ENCODE data around the gene SOSTDC1.

SOSTDC1 gene

GRCh38 chr7:16421333-16422102 is 44.0 kb downstream of the SOSTDC1 start, which contains the start of gene CRPPA:
Gene CRPPA, minus strand, starts transcription at chr7:16421538. Its CDS starts 216 bp downstream, at chr7:16421322.
- FAIRE-seq (no peak), DNase-seq (ENCODE audit: extremely low spot score, insufficient read length, low read depth) (no peak)

GRCh38 chr7:16420649-16421332 is 44.7 kb downstream of the SOSTDC1 start:
- FAIRE-seq (peak; percentile 88), DNase-seq (ENCODE audit: extremely low spot score, insufficient read length, low read depth) (peak; percentile 57)

GRCh38 chr7:16420329-16420648 is 45.2 kb downstream of the SOSTDC1 start:
- FAIRE-seq, result no peak
- DNase-seq (ENCODE audit: extremely low spot score, insufficient read length, low read depth), result no peak

- no peak for FAIRE-seq
These were observed 45.7 kb downstream of the SOSTDC1 start for GRCh38 chr7:16419859-16420258.

GRCh38 chr7:16419126-16419525 is 46.4 kb downstream of the SOSTDC1 start:
- no peak for FAIRE-seq
- DNase-seq (ENCODE audit: extremely low spot score, insufficient read length, low read depth), result no peak

More at GRCh38 chr7:16419859-16420258, 45.7 kb downstream of the SOSTDC1 start:
- DNase-seq (ENCODE audit: extremely low spot score, insufficient read length, low read depth), result no peak

GRCh38 chr7:16417906-16418305 is 47.6 kb downstream of the SOSTDC1 start:
- FAIRE-seq, result no peak

GRCh38 chr7:16416289-16417282 is 49.0 kb downstream of the SOSTDC1 start:
- FAIRE-seq (no peak), DNase-seq (ENCODE audit: extremely low spot score, insufficient read length, low read depth) (no peak)

More at GRCh38 chr7:16417906-16418305, 47.6 kb downstream of the SOSTDC1 start:
- DNase-seq (ENCODE audit: extremely low spot score, insufficient read length, low read depth), result no peak

GRCh38 chr7:16412274-16413254 is 53.0 kb downstream of the SOSTDC1 start:
- FAIRE-seq, result no peak
- DNase-seq (ENCODE audit: extremely low spot score, insufficient read length, low read depth), result no peak
